Amniotic epithelial cell (primary cell): ENCODE results near the gene RETREG3.
A peak's percentile ranks its signal among the peaks of the same experiment; 100 is the strongest.
"Not testable (repeated sequence)": the region's sequence is repeated elsewhere in the genome, so short reads cannot be mapped to it uniquely, and the experiment has no call there.

ENCODE experiments used
- DNase-seq: peaks from one replicate; pipeline ENCODE4 v3.0.0-alpha.2; 2010; ENCODE audit warnings: low read depth

RETREG3 gene

DNA sequence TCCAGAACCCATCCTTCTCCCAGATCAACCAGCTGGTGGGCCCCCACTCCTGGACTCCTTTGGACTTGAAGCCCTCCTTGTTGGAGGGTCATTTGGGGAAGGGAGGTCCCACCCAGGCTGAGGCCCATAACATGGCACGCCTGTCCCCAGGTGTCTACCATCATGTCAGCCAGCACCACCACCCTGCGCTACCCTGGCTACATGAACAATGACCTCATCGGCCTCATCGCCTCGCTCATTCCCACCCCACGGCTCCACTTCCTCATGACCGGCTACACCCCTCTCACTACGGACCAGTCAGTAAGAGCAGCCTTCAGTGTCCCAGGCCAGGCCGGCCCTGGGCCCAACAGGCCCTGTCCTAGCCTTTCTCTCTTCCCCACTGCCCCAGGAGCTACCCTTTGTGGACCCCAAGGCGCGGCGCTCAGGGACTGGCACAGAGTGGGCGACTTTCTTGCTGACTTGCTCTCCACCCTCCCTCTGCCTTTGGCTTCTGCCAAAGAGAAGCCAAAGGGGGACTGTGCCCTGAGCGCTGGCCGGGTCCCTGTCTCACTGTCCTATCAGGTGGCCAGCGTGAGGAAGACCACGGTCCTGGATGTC, 4.6 kb upstream of the RETREG3 start:
- no peak for DNase-seq

DNA sequence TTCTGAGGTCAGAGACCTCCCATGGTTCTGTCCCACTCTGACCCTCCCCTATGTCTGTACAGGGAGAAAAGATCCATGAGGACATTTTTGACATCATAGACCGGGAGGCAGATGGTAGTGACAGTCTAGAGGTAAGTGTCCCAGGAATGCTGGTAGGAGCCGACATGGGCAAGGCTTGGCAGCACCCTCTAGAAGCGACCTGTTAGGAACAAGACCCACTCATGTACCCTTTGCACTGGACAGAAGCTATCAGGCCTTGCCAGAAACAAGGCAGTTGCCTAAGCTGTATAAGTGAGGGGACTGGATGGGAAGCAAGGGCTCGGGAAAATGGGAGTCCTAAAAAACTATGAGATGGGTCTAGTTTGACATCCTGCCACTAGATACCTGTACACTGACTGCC, 2.8 kb upstream of the RETREG3 start:
- DNase-seq: no peak

DNA sequence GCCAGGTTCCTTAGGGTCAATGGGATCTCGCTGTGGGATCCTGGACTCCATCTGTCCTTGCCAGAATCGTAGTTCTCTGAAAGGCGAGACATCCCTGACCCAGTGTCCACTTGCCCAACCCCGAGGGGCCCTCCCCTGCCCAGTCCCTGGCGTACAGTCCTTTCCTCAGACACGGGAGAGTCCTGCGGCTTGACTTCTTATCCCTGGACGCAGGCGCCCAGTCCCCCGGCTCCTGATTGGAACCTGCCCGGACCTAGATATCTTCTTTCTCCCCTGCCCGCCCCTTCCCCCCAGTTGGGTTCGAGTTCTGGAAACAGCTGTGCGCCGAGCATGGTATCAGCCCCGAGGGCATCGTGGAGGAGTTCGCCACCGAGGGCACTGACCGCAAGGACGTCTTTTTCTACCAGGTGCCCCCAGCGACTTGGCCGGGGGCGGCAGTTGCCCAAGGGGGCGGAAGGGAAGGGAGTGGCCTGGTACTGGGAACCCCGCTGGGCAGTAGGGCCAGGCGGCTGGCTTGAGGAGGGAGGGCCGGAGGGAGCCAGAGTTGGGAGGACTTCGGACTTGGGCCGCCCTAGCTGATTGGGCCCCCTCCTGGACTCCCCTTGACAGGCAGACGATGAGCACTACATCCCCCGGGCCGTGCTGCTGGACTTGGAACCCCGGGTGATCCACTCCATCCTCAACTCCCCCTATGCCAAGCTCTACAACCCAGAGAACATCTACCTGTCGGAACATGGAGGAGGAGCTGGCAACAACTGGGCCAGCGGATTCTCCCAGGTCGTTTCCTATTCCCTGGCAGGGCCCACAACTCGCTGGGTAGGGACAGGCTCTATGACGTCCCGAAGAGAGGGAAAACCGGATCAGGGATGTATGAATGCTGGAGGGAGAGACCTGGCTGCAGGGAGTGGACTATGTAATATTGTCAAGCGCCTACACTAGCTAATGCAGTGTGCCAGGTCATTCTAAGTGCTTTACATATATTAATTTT, 934 bp upstream of the RETREG3 start:
- not testable (repeated sequence) for DNase-seq

DNA sequence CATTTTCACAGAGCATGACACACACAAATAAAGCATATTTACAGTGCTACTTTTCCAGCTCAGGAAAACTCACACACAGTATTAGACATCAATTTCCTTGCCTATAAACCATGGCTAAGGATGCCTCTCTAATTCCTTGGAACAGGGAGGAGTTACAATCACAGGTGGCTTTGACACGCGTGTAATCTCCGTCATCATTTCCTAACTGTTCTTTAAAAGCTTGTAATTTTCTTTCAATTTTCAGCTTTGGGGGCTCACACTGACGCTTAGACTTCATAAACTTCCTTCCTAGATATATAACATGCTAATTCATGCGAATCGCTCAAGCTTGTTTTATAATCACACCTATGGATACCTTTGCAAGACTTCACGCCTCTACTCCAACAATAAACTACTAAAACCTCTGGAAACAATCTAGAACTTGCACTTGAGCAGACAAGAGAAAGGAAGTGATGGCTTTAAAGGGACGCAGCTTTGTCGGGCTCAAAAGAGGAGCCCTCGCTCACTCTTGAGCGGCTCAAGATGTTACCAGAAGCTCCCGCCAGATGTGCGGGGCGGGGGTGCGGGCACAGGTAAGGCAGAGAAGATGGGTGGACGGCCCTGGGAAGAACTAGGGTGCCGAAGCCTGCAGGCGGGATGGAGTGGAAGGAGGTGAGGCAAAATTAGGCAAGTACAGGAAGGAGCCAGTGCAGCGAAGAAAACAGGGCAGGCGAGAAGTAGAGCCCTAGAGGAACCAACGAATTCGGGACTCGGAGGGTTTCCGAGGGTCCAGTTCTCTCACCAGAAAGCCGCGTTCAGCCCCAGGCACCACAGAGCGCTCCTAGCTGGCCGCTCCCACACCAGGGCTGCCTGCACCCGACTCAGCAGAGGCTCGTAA, 631 bp downstream of the RETREG3 start:
- DNase-seq: peak; percentile 3

DNA sequence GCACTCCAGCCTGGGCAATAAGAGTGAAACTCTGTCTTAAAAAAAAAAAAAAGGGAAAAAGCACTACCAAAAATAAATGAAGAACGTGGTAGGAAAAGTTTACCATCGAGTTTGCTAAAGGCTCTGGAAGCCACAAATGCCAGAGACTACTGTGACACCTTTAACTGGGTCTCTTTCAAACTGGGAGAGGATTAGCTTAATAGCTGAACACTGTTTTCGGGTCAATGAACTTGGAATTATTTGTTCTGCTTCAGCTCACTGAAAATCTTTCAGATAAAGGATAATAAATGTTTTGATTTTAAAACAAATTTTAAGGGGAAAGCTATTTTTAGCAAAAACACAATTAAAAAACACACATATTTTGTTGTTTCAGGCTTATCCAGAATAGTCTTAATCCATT, 1.4 kb downstream of the RETREG3 start:
- no peak for DNase-seq

DNA sequence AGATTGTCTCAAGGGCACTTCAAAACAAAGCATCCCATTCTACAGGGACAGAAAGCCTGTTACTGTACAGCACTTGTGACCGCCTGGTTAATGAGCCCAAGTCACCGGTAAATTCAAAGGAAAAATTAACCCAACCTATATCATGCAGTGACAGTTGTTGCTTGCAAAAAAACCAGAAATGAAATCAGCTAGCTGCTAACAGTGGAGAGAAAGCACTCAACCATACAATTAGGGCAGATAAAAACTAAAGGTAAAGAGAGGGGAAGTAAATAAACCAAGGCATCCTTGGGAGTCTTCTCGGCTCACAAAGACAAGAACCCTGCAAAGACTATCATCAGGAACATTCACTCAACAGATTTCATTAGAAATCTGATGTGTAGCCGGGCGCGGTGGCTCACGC, 5.9 kb downstream of the RETREG3 start:
- no peak for DNase-seq

DNA sequence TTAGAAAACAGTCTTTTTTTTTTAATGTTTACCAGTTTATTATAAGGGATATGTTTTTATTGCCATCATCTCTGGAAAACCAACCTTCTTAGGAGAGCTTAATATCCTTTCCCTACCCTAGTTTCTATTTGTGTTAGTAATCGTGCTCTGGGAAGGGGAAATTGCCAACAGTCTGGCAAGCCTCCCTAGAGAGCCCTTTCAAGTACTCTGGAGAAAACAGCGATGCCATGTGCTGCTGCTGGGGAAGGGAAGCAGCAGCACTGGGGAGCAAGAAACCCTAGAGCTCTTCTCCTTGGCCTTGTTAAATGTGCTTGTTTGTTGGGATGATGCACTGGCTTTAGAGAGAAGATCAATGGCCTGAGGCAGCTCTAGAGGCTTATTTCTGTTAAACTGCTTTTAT, 10.3 kb downstream of the RETREG3 start:
- no peak for DNase-seq

DNA sequence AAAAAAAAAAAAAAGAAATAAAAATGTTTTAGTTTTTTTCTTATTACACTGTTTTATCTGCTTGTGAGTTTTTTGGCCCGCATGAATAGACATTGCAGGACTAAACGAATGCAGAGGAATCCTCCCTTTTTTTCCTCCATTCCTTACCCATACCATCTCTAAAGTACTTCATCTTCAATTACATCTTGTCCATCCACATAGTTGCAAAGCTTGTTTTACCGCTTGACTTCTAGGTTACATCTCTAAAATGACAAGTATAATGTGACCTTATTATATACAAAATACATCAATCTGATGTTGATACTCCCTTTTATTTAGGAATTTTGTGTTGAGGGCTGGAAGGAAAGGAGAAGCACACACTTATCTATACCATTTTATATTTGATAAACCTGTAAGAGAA, 12.8 kb downstream of the RETREG3 start:
- DNase-seq: no peak

DNA sequence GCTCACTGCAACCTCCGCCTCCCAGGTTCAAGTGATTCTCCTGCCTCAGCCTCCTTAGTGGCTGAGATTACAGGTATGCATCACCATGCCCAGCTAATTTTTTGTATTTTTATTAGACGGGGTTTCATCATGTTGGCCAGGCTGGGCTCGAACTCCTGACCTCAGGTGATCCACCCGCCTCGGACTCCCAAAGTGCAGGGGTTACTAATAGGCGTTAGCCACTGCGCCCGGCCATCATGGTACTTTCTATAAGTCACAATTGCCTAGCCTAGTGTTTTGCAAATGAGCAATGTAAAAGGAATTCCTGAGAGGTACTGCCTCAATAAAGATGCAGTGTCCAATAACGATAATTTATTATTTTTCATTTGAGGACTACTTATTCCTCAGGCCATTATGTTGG, 17.8 kb downstream of the RETREG3 start:
- DNase-seq: no peak

DNA sequence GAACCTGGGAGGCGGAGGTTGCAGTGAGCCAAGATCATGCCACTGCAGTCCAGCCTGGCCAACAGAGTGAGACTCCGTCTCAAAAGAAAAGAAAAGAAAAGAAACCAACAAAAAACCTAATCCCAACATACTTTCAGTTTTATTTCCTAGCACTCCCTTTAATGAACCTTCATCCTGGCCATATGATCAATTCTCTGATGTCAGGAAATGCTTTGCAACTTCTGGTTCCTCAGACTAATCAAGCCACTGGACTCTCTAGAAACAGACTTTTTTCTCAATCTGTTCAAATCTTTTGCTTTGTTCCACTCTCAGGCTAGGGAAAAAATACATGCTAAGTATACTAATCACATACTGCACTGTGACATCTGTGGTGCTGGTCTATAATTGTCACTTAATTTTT, 18.3 kb downstream of the RETREG3 start:
- no peak for DNase-seq

DNA sequence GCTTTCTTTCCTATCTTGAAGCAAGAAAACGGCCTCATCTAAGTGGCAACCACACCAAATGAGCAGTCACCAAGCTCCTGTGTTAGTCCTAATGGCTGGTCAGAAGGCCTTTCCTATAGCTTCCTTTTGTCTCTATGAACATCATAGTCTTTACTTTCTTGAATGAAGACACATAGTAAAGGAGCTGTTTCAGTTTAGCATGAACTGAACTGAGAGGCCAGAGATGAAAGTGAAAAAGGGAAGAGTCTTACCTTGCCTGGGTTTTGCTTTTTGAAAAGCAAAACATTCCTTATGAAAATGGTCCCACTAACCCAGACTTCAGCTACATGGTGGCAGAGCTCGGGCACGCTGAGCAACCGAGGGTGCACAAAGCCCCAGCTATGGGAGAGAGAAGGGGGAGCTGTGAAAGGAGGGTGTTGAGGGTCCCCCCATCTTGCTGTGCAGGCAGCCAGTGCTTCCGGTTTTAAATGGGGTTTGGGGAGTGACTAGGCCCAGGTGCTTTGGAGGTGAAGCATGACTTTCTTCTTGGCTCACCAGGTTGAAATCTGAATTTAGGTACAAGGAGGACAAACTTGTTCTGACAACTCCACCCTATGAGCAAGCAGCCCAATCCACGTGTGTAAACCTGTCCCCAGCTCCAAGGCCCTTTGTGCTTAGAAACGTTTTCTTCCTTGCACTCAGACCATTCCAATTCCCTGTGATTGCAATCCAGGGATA, 22.5 kb downstream of the RETREG3 start:
- no peak for DNase-seq

DNA sequence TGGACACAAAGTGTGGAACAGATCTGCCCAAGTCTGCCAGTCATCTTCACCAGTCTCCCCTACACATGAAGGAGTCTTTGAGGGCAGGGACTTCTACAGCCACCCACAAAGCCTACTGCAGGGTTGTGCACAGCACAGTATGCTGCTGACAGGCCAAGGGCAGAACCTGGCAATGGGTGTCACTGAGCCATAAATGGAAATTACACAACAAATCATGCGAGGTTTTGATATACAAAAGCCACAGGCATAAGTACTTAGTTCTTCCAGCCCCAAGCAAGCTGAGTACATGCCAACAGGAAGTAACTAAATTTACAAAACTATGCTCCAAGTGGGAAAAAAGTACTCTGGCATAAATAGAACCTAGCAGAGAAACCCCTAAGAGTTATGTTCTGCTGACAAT, 23.8 kb downstream of the RETREG3 start:
- no peak for DNase-seq

DNA sequence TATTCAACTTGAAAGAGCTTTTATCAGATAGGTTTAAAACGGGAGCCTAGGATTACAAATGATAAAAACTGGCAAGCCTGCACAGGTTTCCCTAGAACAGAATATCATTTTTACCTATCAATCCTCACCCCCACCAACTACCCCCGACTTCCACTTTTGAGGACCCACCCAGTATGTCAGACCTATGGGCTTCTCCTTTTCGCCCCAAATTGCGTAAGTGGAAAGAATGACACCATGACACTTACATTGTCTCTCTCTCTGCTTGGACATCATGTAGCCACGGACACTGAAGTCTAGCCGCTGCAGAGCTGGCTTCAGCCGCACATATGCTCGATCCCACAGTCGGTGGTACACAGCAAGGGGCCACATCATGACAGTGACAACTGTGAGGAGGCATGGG, 24.3 kb downstream of the RETREG3 start:
- no peak for DNase-seq

DNA sequence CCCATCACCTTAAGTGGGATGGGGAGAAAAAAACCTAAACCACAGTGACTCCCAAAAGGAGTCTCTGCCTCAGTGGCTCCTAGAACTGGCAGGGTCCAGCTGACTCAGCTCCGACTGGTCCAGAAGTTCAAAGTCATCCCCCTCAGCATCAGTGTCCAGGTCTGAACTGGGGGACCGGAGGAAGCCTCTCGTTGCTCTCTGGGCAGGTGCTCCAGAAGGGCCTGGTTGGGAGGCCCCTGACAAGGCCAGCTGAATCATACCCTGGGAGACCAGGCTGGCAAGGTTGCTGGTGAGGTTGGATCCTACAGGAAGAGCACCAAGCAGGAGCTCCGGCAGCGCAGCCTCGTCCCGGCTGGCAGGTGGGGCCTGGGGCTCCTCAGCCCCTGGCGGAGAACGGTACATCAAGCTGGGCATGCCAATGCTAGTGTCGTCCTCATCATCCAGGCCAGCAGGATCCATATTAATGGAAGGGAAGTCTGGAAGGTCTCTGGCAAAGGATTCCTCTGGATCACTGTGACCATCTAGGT, 27.4 kb downstream of the RETREG3 start:
- DNase-seq: no peak

DNA sequence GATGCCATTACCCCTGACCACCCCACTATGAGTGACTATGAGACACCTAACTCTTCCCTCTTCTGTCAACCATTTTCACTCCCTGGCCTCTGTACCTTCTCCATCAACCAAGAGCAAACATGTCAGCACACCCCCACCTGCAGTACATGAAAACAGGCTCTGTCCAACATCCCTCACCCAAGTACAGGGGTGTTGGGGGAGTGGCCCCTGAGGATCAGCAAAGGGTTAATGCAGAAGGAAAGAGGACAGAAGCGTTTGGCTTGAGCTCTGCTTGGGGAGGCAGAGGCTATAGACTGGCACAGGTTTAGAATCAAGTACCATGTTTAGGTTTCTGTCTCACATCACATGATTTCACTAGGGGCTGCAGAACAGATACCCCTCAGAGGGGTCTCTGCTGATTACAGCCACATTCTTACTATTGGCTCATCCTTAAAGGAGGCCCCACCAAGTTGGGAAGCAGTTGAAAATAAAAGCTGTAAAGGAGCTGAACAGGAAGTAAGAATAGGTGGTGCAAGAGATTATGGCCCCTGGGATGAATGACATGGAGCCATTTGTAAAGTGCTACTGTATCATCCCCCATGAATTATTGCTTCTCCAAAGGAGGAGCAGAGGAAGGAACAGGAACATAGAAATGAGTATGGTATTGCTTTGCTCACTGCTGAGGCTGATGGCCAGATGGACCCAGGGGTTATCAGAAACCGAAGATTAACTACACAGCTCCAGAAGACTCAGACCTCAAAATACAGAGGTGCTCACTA, 29.2 kb downstream of the RETREG3 start:
- DNase-seq: no peak

DNA sequence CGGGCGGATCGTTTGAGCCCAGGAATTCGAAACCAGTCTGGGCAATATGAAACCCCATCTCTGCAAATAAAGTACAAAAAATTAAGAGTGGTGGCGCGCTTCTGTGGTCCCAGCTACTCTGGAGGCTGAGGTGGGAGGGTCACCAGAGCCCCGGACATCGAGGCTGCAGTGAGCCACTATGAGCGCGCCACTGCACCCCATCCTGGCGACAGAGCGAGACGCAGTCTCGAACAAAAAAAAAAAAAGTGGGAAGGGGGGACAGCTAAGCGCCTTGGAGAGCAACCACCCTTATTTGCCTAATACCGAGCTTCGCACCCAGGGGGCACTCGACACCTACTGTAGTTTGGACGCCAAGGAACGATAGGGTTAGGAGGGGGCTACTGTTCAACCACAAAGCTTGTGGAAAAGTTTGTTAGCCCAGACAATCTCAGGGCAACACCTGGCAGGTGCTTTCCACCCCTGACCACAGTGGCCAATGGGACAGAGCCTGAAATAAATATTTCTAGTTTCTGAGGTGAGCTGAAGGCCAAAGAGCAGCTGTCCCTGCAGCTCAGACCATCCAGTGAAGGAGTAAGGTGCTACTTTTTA, 30.8 kb downstream of the RETREG3 start:
- DNase-seq: peak; percentile 60

DNA sequence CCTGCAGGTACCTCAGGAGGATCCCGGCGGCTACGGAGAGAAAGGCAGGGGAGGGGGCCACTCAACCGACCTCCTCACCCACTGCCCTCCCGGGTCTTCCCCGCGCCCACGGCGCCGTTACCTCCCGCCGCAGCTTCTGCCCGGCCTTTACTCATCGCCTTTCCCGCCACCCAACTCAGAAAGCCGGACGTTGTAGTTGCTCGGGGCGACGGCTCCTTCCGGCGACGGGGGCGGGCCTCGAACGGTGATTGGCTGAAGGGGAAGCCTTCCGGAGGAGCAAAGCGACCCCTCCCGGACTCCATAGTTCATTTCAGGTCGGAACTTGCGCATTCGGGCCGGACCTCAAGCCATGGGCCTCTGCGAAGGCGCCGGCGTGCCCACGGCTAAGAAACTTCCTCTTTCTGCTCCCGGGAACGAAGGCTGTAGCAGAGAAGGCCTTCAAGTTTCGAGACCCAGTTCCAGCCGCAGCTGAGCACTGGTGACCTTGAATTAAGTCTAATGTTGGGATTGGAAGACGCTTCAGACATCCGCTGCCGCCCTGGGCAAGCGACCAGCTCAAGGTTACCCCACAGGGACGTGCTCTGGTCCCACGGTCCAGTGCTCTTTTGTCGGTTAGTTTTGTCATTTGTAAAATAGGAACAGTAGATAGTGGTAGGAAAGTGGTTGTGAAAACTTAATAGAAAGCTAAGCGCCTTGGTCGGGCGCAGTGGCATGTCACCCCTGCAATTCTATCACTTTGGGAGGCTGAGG, 31.5 kb downstream of the RETREG3 start, which contains the start of gene PSMC3IP:
Gene PSMC3IP (minus strand): TSS at position 198 of the 750 bp plus-strand sequence. CDS start 43 bp downstream, at position 155.
- DNase-seq: peak; percentile 91

DNA sequence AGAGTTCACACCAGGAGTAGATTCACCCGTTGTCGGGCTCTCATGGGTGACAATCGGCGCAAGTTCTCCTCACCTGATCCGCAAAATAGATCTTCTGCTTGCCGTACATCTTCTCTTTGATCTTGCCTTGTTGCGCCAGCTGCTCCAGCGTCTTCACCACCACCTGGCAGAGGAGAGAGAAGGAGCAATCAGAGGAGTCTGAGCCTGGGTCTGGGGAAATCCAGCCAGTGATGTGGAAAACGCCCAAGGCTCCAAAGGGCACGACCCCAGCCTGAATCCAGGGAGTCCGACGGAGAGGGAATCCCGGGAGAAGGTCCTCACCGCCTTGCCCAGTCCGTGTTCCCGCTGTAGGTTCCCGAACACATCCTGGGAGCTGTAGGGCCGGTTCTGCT, 32.0 kb downstream of the RETREG3 start:
- DNase-seq: no peak

DNA sequence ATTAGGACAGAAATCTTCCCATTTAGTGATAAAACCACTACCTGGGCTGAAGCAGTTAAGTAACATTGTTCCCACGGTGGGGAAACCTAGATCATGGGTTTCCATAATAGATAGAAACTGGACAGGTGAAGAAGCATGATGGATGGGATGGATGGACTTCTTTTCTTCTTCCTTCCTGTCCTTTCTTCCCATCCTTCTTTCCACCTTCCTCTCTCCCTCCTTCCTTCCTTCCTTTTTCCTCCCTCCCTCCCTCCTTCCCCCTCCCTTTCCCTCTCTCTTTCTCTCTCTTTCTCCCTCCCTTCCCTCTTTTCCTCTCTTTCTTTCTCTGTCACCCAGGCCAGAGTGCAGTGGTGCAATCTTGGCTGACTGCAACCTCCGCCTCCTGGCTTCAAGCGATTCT, 34.7 kb downstream of the RETREG3 start:
- DNase-seq: no peak

DNA sequence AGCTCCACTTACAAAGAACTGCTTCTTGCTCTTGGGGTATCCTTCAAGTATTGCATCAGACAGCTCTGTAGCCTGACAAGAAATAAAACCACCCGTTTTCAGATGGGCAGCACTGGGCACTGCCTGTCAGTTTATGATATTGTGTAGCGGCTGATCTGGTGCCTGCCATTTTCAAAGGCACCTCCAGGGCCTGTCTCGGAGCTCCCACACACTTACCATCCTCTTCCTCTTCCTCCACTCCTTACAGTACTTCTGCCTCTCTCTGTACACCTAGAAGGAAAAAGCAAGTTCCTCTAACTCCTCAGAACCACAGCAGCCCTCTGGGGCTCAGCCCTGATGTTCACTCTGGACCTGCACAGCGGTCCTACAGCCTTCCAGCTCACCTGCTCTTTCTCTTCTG, 36.1 kb downstream of the RETREG3 start:
- no peak for DNase-seq
